ENCODE results near the gene GNAI2.

DNA sequence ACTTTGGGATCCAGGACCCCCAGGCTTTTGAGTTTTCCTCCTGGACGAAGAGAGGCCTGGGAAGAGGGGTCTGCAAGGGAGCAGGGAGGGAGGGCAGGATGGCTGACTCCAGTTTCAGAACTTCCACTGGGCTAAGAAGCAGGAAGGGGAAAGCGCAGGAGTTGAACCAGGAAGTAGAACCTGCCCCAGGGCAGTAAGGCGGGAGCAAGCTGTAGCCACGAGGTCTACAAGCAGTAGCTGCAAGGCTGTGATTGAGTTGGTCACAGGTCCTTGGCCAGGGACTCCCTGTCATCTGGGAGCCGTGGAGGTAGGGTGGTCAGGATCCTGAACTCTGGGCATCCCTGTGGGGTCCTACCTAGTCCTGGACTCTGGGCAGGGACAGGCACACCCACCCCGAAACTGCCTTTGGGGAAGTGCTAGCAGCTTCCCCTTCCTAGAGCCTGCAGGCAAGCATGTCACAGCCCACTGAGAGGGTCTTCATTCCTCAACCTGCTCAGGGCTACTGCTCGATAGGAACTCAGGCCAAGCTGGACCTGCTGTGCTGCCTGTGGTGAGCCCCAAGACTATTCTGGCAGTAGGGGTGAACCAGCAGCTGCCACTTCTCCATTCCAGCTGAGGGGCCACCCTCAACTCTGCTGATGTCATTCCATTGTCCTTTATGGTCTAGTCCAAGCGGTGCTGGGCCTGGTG, 5.8 kb upstream of the GNAI2 start:
- TF ChIP-seq, protein P1, sequence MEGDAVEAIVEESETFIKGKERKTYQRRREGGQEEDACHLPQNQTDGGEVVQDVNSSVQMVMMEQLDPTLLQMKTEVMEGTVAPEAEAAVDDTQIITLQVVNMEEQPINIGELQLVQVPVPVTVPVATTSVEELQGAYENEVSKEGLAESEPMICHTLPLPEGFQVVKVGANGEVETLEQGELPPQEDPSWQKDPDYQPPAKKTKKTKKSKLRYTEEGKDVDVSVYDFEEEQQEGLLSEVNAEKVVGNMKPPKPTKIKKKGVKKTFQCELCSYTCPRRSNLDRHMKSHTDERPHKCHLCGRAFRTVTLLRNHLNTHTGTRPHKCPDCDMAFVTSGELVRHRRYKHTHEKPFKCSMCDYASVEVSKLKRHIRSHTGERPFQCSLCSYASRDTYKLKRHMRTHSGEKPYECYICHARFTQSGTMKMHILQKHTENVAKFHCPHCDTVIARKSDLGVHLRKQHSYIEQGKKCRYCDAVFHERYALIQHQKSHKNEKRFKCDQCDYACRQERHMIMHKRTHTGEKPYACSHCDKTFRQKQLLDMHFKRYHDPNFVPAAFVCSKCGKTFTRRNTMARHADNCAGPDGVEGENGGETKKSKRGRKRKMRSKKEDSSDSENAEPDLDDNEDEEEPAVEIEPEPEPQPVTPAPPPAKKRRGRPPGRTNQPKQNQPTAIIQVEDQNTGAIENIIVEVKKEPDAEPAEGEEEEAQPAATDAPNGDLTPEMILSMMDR (conservative IDR thresholded peaks at IDR 0.05 in 1 of 2, IDR thresholded peaks at IDR 0.05 in 1 of 2; ENCODE audit: extremely low read depth in 1 of 2, insufficient read depth in 1 of 2, low read depth in 1 of 2, low read length in 2 of 2): no peak
- no peak for TF ChIP-seq EZH2 (IDR thresholded peaks at IDR 0.05; ENCODE audit: borderline replicate concordance, low read length)

Data from mammary epithelial cell (primary cell).